GM23248 (cell line): ENCODE measurements around the gene CDA.

Source experiments
- EZH2 ChIP-seq: fragments of 200-600 bp; sonication (generic); IDR thresholded peaks from 2 replicates; pipeline ENCODE4 v1.6.1; 2018; ENCODE audit warnings: antibody characterized with exemption, mild to moderate bottlenecking; ENCODE audit not compliant: insufficient read depth, poor library complexity, severe bottlenecking
- EZH2phosphoT487 ChIP-seq: fragments of 200-600 bp; sonication (generic); IDR thresholded peaks from 2 replicates; pipeline ENCODE4 v1.6.1; 2018; ENCODE audit warnings: antibody characterized with exemption, moderate library complexity, mild to moderate bottlenecking, low read depth; ENCODE audit not compliant: insufficient read depth

DNA sequence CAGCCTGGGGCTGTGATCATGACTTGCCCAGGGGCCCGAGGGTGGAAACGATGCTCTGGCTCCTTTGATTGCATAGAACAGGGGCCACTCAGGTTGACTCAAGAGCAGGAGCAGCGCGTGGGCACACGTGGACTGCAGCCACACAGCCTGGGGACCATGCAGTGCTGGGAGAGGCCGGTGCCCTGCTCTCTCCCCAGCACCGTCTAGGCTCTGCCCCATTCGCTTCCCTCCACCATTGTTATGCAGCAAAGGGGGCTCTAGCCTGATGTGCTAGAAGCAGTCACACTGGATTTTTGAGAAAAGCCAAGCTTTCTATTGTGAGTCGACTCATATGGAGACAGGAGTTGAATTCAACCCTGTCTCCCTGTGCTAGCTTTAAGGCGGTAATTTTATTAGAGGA is 53.1 kb downstream of the CDA start:
- no peak for TF ChIP-seq EZH2
- no peak for TF ChIP-seq EZH2phosphoT487
